ENCODE results near the gene CSPG4.
"Not testable (repeated sequence)": the region's sequence is repeated elsewhere in the genome, so short reads cannot be mapped to it uniquely, and the experiment has no call there.

The CSPG4 gene

DNA sequence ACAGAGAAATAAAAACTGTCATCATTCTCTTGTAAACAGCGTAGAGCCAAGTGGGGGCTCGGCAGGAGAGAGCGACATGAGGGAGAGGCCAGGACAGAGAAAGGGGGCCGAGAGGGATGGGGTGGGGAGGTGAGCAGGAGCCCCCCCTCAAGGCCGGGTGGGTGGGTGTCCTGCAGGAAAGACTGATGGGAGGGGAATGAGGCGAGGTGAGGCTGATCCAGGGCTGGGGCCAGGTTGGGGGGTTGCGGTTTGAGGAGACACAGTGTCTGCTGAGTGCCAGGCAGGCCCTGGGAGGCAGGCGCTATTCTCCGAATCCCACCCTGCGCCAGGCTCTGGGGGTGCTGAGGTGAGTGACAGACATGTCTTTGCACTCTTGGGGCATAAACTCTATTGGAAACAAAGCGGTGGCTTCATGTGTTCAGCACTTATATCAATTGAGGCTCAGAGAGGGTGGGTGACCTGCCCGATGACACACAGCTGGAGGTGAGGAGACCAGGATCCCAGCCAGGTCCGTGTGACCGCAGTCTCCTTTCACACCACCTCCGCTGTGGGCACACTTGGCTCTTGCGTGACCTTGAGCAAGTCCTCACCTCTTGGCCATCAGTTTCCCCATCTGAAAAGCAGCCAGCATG lies 19.6 kb upstream of the CSPG4 start:
- Histone ChIP-seq H3K4me3 (peak overlapping the region; percentile 36), H3K27ac (peak overlapping the region; percentile 53), H3K4me1 (peaks cover 64% of the 10 kb centered on the region), H3K36me3 (no peaks in the 10 kb centered on the region), H4K20me1 (peaks cover 12% of the 10 kb centered on the region; the same call in 1 of the 2 replicates), H3K9me3 (no peaks in the 10 kb centered on the region), H3K9ac (peak overlapping the region; percentile 65), H3K4me2 (peak overlapping the region; percentile 91), H3K27me3 (no peaks in the 10 kb centered on the region)
- no peak for TF ChIP-seq Cebpa-rat (IDR thresholded peaks at IDR 0.05)

DNA sequence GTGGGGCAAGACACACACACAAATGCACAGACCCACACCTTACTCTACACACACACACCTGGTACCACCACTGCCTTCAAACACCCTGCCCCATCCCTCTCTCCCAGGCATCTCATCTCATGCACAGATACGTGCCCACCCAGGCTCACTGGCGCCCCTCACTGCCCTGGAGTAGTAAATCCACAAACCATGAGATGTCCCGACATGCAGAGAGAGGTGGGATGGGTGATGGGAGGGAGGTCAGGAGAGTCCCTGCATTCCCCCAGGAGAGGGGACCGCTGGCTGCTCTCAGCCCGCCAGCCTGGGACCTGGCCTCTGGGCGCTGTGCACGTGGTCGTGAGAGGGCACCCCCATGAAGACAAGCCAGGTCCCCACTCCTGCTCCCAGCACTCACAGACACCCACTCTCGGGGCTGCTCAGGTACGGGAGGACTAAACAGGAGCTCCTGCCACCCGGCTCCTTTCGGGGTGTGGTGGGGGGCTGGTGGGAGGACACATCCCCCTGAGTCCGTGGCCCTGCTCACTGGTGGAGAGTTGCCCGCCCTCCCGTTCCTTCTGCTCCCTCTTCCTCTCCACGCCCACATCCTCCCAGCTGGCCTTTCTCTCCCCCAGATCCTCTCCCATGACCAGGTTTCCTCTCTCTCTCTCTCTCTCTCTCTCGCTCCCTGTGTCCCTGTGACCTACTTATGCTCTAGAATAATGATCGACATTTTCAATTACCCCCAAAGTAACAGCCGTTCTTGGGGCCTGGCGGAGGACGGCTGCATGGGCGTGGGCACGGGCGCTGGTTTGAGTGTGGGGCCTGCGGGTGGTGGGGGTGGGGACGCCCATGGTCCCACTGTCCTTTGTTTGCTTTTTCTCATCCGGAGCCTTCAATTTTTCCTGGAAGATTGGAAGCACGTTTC lies 18.9 kb upstream of the CSPG4 start:
- Histone ChIP-seq H3K27me3 (no peaks in the 10 kb centered on the region), H3K36me3 (no peaks in the 10 kb centered on the region), H3K9ac (peak overlapping the region; percentile 65), H3K4me1 (peaks cover 61% of the 10 kb centered on the region), H3K27ac (peak overlapping the region; percentile 53), H3K9me3 (no peaks in the 10 kb centered on the region), H4K20me1 (peaks cover 12% of the 10 kb centered on the region; the same call in 1 of the 2 replicates), H3K4me2 (peak overlapping the region; percentile 91), H3K4me3 (peak overlapping the region; percentile 36)
- TF ChIP-seq Cebpa-rat (IDR thresholded peaks at IDR 0.05) = no peak

DNA sequence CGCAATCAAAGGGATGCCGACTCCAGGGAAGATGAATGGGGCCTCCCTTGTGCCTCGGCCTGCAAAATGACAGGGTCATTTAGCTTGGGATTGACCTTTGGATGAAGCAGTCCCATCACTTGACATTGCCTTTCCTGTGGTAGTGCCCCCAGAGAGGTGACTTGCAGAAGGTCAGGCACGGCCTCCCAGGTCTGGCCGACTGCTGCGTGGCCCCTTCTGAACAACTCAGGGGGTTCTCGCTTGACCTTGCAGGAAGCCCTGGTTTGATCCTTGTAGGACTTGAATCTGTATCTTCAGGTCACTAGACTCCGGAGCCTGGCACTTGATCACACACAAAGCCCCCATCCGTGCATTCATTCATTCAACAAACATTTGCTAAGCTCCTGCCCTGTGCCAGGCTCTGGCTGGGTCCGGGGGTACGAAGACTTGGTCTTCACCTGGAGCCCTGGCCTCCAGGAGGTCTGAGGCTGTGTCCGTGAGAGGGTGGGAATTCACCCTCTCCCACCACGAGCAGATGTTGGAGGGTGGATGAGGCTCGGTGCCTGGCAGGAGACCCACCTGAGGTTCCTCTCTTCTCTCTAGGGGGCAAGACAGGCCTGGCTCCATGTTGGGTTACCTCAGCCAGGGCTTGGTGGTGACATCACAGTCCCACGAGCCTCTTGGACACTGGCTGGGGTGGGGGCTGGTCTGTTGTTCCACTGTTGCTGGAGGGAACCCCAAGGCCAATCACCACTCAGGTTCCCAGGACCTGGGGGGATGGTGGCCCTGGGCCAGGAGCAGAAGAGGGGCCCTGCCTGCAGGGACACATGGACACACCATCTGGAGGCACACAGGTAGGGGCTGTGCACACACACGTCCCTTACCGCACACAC lies 18.0 kb upstream of the CSPG4 start:
- H4K20me1 ChIP-seq = peaks cover 12% of the 10 kb centered on the region; the same call in 1 of the 2 replicates
- H3K4me3 ChIP-seq, H3K27ac ChIP-seq: not testable (repeated sequence)

DNA sequence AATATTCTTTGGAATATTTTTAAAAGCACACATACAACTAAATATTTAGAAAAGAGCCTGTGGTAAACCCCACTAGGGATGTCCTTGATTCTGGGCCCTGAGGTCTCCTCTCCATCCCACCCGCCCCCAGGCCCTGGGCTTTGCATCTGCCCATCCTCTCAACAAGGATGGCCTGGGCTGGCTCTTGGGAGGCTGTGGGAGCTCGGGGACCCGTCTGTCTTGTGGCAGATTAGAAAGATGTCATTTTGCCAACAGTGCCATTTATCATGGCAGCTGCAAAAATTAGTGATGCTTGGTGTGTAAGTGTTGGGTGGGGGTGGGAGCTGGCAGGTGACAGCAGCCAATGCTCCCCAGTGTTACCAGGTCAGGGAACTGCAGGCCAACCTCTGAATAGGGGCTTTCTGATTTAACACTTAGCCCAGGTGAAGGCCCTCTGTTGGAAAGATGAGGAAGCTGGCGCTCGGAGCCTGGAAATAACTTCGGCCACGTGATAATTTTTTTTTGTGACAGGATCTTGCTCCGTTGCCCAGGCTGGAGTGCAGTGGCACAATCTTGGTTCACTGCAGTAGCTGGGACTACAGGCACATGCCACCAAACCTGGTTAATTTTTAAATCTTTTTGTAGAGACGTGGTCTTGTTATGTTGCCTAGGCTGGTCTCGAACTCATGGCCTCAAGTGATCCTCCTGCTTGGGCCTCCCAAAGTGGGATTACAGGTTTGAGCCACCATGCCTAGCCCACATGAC lies 16.9 kb upstream of the CSPG4 start:
- Histone ChIP-seq H3K9me3 (no peaks in the 10 kb centered on the region), H3K4me3 (no peak overlapping the region), H3K4me1 (peaks cover 53% of the 10 kb centered on the region), H3K27ac (no peak overlapping the region), H3K9ac (no peak overlapping the region), H3K36me3 (no peaks in the 10 kb centered on the region), H4K20me1 (peaks cover 7% of the 10 kb centered on the region; the same call in 1 of the 2 replicates), H3K27me3 (no peaks in the 10 kb centered on the region), H3K4me2 (no peak overlapping the region)
- no peak for TF ChIP-seq Cebpa-rat (IDR thresholded peaks at IDR 0.05)

More for the DNA sequence above, 18.0 kb upstream of the CSPG4 start:
- Histone ChIP-seq H3K4me2 (peak overlapping the region; percentile 91; the same call in 1 of the 2 replicates), H3K4me1 (peaks cover 53% of the 10 kb centered on the region)
- not testable (repeated sequence) for H3K27me3 ChIP-seq, H3K36me3 ChIP-seq, H3K9ac ChIP-seq, H3K9me3 ChIP-seq

DNA sequence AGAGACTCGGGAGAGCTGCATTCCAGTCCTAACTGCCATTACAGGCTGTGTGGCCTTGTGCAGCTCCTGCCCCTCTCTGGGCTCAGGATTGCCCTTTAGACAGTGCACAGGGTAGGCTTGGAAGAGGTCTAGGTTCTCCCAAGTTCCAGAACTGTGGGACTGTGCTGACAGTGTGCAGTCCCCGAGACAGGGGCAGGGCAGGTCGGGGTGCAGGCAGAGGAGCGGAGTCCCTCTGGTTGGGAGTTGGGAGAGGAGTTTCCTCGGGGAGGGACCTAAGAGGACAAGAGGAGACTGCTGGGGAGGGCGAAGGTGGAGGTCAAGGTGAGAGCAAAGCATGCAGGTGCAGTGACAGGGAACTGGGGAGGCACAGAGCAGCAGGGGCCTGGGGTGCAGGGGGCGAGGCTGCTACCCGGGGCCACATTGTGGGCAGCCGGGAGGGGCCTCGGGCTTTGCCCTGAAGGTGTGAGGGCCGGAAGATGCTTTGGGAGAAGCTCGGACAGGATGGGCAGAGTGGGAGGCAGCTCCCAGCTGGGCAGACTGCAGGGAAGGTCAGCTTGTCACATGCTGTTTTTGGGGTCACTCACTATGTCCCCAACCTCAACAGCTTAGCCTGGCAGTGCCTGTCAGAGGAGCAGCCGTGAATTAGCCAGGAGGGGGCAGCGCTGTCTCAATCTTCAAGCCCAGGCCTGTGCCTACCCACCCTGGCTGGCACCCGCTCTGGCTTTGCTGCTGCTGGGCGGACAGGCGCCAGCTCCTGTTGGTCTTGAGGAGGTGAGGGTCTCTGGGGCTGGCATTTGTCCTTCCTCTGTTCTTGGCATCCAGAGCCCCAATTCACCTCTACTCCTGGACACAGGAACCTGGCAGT lies 15.4 kb upstream of the CSPG4 start:
- Histone ChIP-seq H3K36me3 (no peaks in the 10 kb centered on the region), H4K20me1 (no peaks in the 10 kb centered on the region), H3K4me2 (no peak overlapping the region), H3K4me3 (no peak overlapping the region), H3K9me3 (no peaks in the 10 kb centered on the region), H3K27me3 (no peaks in the 10 kb centered on the region), H3K9ac (no peak overlapping the region; the same call in 1 of the 2 replicates), H3K27ac (no peak overlapping the region), H3K4me1 (peaks cover 53% of the 10 kb centered on the region)
- TF ChIP-seq Cebpa-rat (IDR thresholded peaks at IDR 0.05) = no peak

DNA sequence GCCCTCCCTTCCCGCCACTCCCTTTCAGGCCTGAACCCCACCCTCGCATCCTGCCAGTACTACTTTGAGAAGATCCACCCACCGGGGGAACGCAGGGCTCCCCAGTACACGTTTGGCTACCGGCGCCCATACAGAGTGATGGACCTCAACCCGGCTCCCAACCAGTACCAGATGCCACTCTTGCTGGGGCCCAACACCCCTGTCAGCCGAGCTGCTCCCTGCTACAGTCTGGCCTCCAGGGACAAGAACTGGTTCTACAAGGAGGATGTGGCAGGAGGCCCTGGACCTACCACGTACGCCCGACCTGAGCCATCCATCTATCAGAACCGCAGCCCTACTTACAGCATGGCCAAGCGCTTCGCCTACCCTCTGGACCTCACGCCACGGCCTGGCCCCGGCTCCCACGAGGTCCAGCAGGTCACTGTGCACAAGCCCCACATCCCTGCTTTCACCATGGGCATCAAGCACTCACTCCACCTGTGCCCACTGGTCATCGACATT lies 14.4 kb upstream of the CSPG4 start:
- H3K4me3 ChIP-seq = no peak overlapping the region
- no peak for TF ChIP-seq Cebpa-rat (IDR thresholded peaks at IDR 0.05)
- no peak overlapping the region for H3K4me2 ChIP-seq
- no peak overlapping the region for H3K27ac ChIP-seq
- H3K9ac ChIP-seq = peak overlapping the region; percentile 16; the same call in 1 of the 2 replicates
- no peaks in the 10 kb centered on the region for H4K20me1 ChIP-seq
- peaks cover 53% of the 10 kb centered on the region for H3K4me1 ChIP-seq
- no peaks in the 10 kb centered on the region for H3K9me3 ChIP-seq
- H3K27me3 ChIP-seq = no peaks in the 10 kb centered on the region
- H3K36me3 ChIP-seq = no peaks in the 10 kb centered on the region

DNA sequence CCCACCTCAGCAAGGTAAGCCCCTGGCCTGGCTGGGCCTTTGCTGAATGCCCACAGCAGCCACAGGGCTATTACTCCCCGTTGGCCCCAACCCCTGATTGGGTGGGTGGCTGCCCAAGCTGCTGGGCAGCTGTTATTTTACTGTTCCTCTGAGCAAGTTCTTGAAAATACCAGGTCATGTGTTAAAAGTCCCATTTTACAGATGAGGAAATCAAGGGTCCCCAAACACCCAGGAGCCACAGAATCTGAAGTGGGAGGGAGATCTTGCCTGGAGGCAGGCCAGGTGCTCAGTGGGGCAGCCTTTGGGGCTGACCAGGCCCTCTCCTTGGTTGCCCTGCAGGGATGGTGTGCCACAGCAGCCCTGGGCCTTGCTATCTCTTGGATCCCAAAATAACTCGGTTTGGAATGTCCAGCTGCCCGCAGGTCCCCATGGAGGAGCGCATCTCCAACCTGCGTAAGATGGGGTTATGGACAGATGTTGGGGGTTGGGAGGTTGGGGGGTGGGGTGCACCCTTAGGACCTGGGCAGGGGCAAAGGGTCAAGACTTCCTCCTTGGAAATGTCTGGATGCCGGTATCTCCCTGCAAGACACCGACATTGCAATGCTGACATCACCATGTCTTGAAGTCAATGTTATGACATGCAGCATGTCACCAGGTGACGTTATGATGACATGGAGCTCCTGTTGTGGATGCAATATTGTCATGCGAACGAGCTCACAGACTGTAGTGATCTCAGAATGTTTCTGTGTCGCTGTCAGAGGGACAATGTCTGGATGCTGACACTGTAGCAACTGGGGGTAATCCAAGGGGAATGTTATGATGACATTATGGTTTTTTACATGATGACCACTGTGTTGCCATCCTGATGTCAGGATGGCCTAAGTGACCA lies 13.3 kb upstream of the CSPG4 start:
- 0 out of 2 replicates have a peak overlapping the region, but pooled peaks have one; percentile 12 for H3K9ac ChIP-seq
- peaks cover 49% of the 10 kb centered on the region for H3K4me1 ChIP-seq
- H3K9me3 ChIP-seq = no peaks in the 10 kb centered on the region
- H4K20me1 ChIP-seq = no peaks in the 10 kb centered on the region
- H3K27ac ChIP-seq = peak overlapping the region; percentile 40; the same call in 1 of the 2 replicates
- H3K4me2 ChIP-seq = peak overlapping the region; percentile 71
- H3K36me3 ChIP-seq = no peaks in the 10 kb centered on the region
- no peak for TF ChIP-seq Cebpa-rat (IDR thresholded peaks at IDR 0.05)
- H3K27me3 ChIP-seq = no peaks in the 10 kb centered on the region
- no peak overlapping the region for H3K4me3 ChIP-seq
